ENCODE measurements around the gene CCL25. TPM values are rescaled to one million over a fixed set of nuclear protein-coding genes. Genes with fewer than 3 reads are reported as not detected.
"Not testable (repeated sequence)": the region's sequence is repeated elsewhere in the genome, so short reads cannot be mapped to it uniquely, and the experiment has no call there.

The CCL25 gene
- not detected in 2 replicates for total RNA-seq (2014; rRNA removed; shearing (Covaris generic))

- no peak for DNase-seq (ENCODE audit: low spot score)
Measured at GRCh38 chr19:8052464-8052859, at the start of gene CCL25. Gene CCL25, plus strand, starts transcription at chr19:8052760. Its CDS starts 290 bp downstream, at chr19:8053050.

- DNase-seq (ENCODE audit: low spot score): no peak
Measured at GRCh38 chr19:8004001-8004400, 48.6 kb upstream of the CCL25 start.

DNA sequence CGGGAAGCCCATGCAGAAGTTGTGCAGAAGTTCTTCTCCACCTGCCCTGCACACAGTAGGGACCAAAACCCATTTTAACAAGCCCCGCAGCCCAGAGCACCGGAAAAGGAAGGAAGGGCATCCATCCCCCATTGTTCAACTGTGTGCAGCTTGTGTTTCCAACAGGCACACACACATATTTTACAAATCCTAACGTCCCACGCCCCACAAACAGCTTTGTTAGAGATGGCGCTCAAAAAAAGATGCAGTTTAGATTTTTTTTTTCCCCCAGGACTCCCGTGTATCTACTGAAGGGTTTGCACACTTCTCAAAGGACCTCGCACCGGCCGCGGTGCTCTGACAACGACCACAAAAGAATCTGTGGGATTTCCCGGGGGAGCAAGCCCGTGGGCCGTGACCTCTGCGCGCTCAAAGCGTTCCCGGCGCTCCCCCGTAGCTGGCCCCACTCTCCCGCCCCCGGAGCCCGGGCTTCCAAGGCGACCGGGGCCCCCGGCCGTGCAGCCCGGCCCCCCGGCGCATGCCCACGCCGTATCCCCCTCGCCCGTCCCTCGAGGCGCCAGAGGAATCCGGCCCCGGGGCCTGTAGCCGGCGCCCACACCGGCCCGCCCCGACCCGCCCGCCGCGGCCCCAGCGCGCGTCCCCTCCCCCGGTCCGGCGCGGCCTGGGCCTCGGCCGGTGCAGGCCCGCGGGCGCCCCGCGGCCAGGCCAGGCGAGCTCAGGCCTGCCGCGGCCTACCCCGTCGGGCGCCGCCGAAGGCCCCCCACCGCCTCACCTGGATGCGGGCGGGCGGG lies 47.6 kb upstream of the CCL25 start:
- peak; percentile 7 for DNase-seq (ENCODE audit: low spot score)

- DNase-seq (ENCODE audit: low spot score): peak; percentile 79
Measured at GRCh38 chr19:8005534-8006256, 46.9 kb upstream of the CCL25 start, which contains the start of gene ELAVL1. Gene ELAVL1, minus strand, starts transcription at chr19:8005641. Its CDS starts 13,826 bp downstream, at chr19:7991815.

GRCh38 chr19:8017808-8018207 lies 34.8 kb upstream of the CCL25 start:
- peak; percentile 44 for DNase-seq (ENCODE audit: low spot score)

DNA sequence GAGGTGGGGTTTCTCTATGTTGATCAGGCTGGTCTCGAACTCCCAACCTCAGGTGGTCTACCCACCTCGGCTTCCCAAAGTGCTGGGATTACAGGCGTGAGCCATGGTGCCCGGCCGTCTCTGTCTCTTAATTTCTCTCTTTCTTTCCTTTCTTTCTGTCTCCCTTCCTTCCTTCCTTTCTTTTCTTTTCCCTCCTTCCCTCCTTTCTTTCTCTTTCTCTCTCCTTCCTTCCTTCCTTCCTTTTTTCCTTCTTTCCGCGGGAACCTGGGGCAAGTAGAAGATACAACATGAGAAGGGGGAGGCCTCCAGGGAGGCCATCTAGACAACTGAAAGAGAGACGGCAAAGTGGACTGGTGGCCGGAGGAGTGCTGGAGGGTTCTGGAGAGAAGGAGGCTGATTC lies 31.9 kb upstream of the CCL25 start:
- DNase-seq (ENCODE audit: low spot score): no peak

DNA sequence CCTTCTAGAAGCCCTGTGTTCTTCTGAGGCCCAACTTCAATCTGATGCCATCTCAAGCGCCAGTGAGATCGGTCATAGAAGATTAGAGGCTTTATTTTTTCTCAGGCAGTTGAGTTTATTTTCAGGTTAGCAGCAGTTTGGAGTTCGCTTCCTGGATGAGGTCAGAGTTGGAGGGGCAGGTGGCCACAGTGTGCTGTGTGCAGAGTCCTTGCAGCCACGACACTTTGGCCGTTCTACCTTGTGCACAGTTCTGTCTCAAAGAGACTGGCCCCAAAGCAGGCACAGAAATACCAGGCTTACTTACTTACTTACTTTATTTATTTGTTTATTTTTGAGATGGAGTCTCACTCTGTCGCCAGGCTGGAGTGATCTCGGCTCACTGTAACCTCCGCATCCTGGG lies 31.2 kb upstream of the CCL25 start:
- DNase-seq (ENCODE audit: low spot score): no peak

GRCh38 chr19:8022275-8022674 lies 30.3 kb upstream of the CCL25 start:
- DNase-seq (ENCODE audit: low spot score): no peak

DNA sequence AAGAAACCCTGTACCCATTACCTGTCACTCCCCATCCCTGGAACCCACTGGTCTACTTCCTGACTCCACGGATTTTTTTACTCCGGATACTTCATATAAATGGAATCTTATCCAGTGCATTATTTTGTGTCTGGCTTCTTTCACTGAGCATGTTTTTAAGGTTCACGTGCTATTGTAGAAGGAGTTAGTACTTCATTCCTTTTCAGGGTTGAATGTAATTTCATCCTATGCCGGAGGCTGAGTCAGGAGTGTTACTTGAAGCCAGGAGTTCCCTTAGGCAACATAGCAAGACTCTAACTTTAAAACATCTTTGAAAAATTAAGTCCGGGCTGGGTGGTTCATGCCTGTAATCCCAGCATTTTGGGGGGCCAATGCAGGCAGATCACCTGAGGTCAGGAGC lies 29.2 kb upstream of the CCL25 start:
- DNase-seq (ENCODE audit: low spot score): no peak

GRCh38 chr19:8024256-8024655 lies 28.3 kb upstream of the CCL25 start:
- not testable (repeated sequence) for DNase-seq (ENCODE audit: low spot score)

DNA sequence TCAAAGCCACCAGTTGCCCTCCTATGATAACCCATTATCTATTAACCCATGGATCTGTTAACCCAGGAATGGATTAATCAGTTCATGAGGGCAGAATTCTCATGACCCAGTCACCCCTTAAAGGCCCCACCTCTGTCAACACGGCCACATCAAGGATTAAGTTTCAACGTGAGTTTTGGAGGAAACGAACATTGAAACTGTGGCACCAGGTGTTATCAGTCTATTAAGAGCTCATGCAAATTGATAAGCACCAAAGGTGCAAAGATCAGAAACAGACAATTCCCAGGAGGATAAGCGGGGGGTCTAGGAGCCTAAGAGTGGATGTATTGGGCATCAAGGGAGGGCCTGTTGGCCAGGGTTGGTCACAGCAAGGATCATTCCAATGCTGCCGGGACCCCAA lies 27.2 kb upstream of the CCL25 start:
- DNase-seq (ENCODE audit: low spot score): no peak

- DNase-seq (ENCODE audit: low spot score): no peak
Measured at GRCh38 chr19:8028951-8029491, 23.5 kb upstream of the CCL25 start.

- DNase-seq (ENCODE audit: low spot score): no peak
Measured at GRCh38 chr19:8030960-8031359, 21.6 kb upstream of the CCL25 start.

GRCh38 chr19:8033287-8034177 lies 19.0 kb upstream of the CCL25 start:
- not testable (repeated sequence) for DNase-seq (ENCODE audit: low spot score)

DNA sequence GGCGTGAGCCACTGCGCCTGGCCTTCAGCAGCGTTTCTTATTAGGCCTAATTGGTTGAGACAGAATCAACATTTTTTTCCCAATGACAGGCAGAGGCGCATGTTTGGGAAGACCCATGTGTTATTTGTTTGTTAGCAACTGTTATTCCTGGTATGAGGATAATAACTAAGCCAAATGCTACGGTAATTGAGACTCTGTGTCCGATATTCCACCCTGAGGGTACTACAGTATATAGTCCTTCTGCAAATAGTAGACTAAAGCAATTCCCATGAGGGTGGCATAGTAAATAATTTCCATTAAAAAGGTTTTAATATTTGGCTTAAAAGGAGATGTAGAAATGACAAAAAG lies 18.4 kb upstream of the CCL25 start:
- DNase-seq (ENCODE audit: low spot score): no peak

DNA sequence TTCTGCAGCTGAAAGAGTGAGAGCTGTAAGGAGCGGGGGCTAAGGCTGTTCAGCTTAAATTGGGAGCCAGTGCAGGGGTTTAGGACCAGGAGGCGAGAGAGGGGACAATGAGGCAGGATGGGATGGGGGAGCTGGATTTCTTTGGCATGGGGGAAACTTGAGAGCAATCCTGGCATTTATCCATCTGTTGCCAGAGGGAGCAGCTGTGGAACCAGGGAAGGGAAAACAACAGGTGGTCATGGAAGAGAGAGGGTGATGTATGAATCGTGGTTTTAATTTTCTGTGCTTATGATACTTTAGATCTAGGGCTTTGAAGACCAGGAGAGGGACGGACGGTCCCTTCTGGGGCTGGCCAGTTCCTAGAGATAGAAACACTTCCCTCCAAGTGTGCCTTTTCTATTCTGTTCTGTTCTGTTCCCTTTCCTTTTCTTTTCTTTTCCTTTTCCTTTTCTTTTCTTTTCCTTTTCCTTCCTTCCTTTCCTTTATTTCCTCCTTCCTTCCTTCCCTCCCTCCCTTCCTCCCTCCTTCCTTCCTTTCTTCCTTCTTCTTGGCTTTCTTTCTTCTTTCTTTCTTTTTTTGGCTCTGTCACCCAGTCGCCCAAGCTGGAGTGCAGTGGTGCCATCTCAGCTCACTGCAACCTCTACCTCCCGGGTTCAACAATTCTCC lies 16.0 kb upstream of the CCL25 start:
- no peak for DNase-seq (ENCODE audit: low spot score)

- no peak for DNase-seq (ENCODE audit: low spot score)
Measured at GRCh38 chr19:8038815-8039214, 13.7 kb upstream of the CCL25 start.

- no peak for DNase-seq (ENCODE audit: low spot score)
Measured at GRCh38 chr19:8039231-8039630, 13.3 kb upstream of the CCL25 start.

- no peak for DNase-seq (ENCODE audit: low spot score)
Measured at GRCh38 chr19:8041531-8041931, 11.0 kb upstream of the CCL25 start.

GRCh38 chr19:8042900-8043299 lies 9.7 kb upstream of the CCL25 start:
- DNase-seq (ENCODE audit: low spot score): no peak

GRCh38 chr19:8044018-8044417 lies 8.5 kb upstream of the CCL25 start:
- no peak for DNase-seq (ENCODE audit: low spot score)
